ENCODE data around the gene GCC2.
"Not testable (repeated sequence)": the region's sequence is repeated elsewhere in the genome, so short reads cannot be mapped to it uniquely, and the experiment has no call there.

Gene GCC2

DNA sequence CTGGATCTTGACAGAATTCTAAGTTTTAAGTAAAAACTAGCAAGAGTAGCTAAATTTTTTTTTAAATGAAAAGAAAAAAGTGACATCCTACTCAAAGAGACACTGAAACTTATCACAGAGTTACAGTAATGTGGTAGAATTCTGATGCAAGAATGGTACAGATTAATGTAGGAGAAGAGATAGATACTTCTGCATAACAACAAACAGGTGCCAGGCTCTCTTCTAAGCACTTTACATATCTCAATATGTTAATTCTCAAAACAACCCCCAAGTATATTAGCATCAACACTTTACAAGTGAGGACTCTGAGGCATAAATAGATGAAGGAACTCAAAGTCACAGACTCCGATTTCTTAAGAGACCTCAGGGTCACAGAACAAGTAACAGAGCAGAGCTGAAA is 28.1 kb downstream of the GCC2 start:
- DNase-seq (ENCODE audit: low spot score): no peak
- no peak for TF ChIP-seq CTCF (IDR thresholded peaks at IDR 0.05; ENCODE audit: borderline replicate concordance, control extremely low read depth, extremely low read depth, insufficient read depth, missing control alignments)
- in situ Hi-C loops (cut with MboI; ENCODE audit: low sequenced_read_pairs, unreplicated experiment): no loop called here

DNA sequence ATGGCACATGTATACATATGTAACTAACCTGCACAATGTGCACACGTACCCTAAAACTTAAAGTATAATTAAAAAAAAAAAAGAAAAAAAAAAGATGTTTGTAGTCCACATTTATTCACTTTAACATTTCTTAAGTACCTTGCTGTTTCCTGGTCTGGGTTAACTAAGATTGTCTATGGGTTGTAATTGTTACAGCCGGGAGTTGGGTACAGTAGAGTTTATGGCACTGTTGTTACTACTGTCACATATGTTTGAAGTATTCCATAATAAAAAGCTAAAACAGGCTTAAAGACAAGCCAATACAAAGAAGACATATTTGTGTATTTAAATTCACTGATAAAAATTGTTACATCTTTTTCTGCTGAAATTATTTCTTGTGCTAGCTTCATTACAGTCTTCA is 36.2 kb downstream of the GCC2 start:
- in situ Hi-C loops (cut with MboI; ENCODE audit: low sequenced_read_pairs, unreplicated experiment): no loop called here
- TF ChIP-seq CTCF (IDR thresholded peaks at IDR 0.05; ENCODE audit: borderline replicate concordance, control extremely low read depth, extremely low read depth, insufficient read depth, missing control alignments): no peak

DNA sequence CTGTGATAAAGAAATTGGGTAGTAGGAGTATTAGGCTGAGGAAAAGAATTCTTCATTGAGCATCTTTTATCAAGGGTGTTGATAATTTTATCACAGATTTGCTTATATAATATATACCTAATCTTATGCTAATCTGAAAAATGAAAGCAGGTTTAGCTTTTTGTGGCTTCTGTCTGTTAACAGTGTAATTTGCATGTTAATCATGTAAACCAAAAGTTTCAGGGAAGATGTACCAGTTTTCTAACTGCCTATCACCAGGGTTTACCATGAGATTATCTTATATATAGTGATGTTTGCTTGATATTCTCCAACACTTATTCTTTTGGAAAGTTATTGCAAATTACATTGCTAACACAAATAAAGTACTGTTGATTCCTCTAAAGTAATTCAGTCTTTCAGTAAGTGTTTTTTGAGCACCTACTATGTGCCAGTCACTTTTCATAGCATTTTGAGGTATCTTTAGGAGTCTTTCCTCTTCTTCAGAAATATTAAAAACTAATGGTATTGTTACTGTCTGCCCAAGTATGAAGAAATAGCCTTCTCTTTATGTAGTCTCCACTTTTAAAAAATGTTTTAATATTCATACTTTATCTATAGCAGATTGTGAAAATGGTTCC is 41.6 kb downstream of the GCC2 start:
- in situ Hi-C loops (cut with MboI; ENCODE audit: low sequenced_read_pairs, unreplicated experiment): no loop called here
- no peak for DNase-seq (ENCODE audit: low spot score)
- TF ChIP-seq CTCF (IDR thresholded peaks at IDR 0.05; ENCODE audit: borderline replicate concordance, control extremely low read depth, extremely low read depth, insufficient read depth, missing control alignments): no peak

More for the DNA sequence above, 36.2 kb downstream of the GCC2 start:
- DNase-seq (ENCODE audit: low spot score): no peak

DNA sequence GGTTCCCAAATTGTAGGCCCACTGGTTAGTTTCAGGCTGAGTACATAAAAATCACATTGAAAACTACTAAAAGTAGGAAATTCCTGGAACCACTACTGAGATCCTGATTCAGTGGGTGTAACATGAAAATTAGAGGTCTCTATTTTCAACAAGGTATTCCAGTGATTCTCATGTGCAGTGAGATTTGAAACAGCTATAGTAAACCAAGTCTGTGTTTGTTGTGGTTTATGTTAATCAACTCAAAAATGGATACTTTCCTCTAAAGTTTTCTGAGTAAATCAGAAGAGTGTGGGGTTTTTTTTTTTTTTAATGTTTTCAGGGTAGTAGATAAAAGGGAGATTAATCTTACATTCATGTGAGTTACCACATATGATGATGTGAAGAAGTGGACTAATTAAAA is 42.8 kb downstream of the GCC2 start:
- in situ Hi-C loops (cut with MboI; ENCODE audit: low sequenced_read_pairs, unreplicated experiment): no loop called here
- DNase-seq (ENCODE audit: low spot score): no peak
- TF ChIP-seq CTCF (IDR thresholded peaks at IDR 0.05; ENCODE audit: borderline replicate concordance, control extremely low read depth, extremely low read depth, insufficient read depth, missing control alignments): no peak

GRCh38 chr2:108492364-108492763 is 43.4 kb downstream of the GCC2 start:
- no peak for TF ChIP-seq CTCF (IDR thresholded peaks at IDR 0.05; ENCODE audit: borderline replicate concordance, control extremely low read depth, extremely low read depth, insufficient read depth, missing control alignments)
- DNase-seq (ENCODE audit: low spot score): no peak
- in situ Hi-C loops (cut with MboI; ENCODE audit: low sequenced_read_pairs, unreplicated experiment): no loop called here

- DNase-seq (ENCODE audit: low spot score); in situ Hi-C loops (cut with MboI; ENCODE audit: low sequenced_read_pairs, unreplicated experiment): not testable (repeated sequence)
Measured at GRCh38 chr2:108496167-108496566, 47.2 kb downstream of the GCC2 start.

- DNase-seq (ENCODE audit: low spot score); in situ Hi-C loops (cut with MboI; ENCODE audit: low sequenced_read_pairs, unreplicated experiment): not testable (repeated sequence)
Measured at GRCh38 chr2:108507620-108508019, 58.6 kb downstream of the GCC2 start.

DNA sequence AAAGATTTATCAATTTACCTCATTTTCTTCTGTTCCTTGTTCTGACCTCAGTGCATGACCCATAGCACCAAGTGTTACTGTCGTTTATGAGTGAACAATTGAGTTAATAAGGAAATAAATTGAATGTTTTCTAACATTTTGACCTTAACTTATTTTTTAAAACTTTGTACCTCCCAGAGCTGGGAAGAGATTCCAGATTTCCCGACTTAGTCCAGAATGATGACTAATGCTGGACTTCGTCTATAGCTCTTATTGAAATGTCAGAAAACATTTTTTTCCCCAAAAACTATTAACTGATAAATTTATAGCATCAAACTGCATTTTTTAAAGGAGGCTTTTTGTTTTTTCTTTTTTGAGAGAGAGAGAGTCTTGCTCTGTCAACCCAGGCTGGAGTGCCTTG is 63.4 kb downstream of the GCC2 start:
- DNase-seq (ENCODE audit: low spot score); in situ Hi-C loops (cut with MboI; ENCODE audit: low sequenced_read_pairs, unreplicated experiment): not testable (repeated sequence)

DNA sequence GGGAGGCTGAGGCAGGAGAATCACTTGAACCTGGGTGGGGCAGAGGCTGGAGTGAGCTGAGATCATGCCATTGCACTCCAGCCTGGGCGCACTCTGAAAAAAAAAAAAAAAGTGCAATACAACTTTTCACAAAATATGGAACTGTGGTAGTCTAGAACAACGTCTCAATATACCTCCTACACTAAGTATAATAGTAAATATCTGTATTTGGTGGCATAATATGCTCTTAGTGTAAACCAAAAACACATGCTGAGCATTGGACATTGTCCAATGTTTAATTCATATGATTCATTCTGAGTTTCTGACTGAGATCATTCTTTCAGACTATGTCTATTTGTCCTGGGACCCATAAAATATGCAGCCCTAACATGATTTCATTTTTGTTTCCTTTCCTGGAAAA is 65.5 kb downstream of the GCC2 start:
- in situ Hi-C loops (cut with MboI; ENCODE audit: low sequenced_read_pairs, unreplicated experiment); DNase-seq (ENCODE audit: low spot score): not testable (repeated sequence)

DNA sequence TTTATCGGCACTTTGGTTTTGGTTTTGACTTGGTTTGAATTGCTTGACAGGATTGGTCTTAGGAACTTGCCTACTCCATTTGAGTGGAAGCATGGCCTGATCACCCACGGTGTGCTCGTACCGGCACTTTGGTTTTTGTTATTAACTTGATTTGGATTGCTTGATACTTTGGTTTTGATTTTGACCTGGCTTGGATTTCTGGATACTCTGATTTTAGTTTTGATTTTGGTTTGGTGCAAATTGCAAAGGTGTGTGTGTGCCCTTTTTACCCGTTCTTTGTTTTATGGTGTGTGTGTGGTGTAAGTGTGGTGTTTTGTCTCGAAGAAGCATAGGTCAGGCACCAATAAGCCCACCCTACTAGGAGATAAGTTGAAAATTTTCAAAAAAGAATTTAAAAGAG is 75.7 kb downstream of the GCC2 start:
- DNase-seq (ENCODE audit: low spot score); in situ Hi-C loops (cut with MboI; ENCODE audit: low sequenced_read_pairs, unreplicated experiment): not testable (repeated sequence)

- in situ Hi-C loops (cut with MboI; ENCODE audit: low sequenced_read_pairs, unreplicated experiment): not testable (repeated sequence)
Measured at GRCh38 chr2:108525258-108525657, 76.3 kb downstream of the GCC2 start.

More at GRCh38 chr2:108525258-108525657, 76.3 kb downstream of the GCC2 start:
- not testable (repeated sequence) for DNase-seq (ENCODE audit: low spot score)

Measured in GM13976 (cell line).